GM18867 (cell line): ENCODE measurements around the gene SNRNP200.
A peak's percentile ranks its signal among the peaks of the same experiment; 100 is the strongest.
"Not testable (repeated sequence)": the region's sequence is repeated elsewhere in the genome, so short reads cannot be mapped to it uniquely, and the experiment has no call there.

Source experiments
- ATAC-seq: cut with Tn5 transposase; IDR thresholded peaks from one replicate; pipeline ENCODE4 v1.9.1; 2021; ENCODE audit warnings: mild to moderate bottlenecking, moderate library complexity; ENCODE audit not compliant: unreplicated experiment

The SNRNP200 gene

GRCh38 chr2:96274355-96275056 lies 30.8 kb downstream of the SNRNP200 start:
- ATAC-seq = no peak

- no peak for ATAC-seq
These were observed 31.6 kb downstream of the SNRNP200 start for GRCh38 chr2:96273763-96274162.

DNA sequence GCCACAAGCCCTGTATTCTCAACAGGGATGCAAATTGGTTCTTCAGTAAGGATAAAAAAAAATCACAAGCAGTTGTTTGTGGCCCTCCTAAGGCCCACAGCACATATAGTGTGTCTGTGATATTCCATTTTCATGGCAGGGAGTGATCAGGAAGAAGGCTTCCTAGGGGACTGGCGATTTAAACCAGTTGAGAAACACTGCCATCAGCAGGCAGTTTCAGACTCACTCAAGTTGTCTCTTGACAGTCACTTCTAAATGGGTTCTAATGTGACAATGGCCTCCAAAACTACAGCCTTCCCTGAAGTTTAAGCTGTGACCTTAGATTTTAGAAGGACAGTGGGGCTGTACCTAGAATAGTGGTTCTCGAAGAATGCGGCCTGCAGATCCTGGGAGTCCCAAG lies 33.4 kb downstream of the SNRNP200 start:
- no peak for ATAC-seq

DNA sequence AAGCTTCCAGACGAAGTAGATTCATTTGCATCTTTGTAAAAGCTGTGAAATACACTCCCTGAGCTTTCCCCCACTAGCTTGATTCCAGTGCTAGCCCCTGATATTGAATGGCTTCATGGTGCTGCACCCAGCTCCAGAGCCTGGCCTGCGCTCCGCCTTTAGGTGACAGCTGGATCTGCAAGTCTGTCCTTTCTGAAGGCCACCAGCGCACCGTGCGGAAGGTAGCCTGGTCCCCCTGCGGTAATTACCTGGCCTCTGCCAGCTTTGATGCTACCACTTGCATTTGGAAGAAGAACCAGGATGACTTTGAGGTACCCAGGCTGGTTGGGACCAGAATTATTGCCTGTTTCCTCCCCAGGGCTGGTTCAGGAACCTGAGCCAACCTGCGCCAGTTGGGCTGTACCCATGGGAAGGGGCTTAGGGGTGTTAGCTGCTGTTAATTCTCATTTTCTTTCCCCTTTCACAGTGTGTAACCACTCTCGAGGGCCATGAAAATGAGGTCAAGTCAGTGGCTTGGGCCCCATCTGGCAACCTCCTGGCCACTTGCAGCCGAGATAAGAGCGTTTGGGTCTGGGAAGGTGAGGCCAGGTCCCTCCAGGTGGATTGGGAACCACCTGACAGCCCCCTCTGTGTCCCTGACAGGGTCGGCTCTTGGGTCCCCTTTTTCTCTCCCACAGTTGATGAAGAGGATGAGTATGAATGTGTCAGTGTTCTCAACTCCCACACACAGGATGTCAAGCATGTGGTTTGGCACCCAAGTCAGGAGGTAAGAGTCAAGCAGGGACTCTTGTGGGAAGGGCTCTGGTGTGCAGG lies 38.0 kb downstream of the SNRNP200 start:
- no peak for ATAC-seq

DNA sequence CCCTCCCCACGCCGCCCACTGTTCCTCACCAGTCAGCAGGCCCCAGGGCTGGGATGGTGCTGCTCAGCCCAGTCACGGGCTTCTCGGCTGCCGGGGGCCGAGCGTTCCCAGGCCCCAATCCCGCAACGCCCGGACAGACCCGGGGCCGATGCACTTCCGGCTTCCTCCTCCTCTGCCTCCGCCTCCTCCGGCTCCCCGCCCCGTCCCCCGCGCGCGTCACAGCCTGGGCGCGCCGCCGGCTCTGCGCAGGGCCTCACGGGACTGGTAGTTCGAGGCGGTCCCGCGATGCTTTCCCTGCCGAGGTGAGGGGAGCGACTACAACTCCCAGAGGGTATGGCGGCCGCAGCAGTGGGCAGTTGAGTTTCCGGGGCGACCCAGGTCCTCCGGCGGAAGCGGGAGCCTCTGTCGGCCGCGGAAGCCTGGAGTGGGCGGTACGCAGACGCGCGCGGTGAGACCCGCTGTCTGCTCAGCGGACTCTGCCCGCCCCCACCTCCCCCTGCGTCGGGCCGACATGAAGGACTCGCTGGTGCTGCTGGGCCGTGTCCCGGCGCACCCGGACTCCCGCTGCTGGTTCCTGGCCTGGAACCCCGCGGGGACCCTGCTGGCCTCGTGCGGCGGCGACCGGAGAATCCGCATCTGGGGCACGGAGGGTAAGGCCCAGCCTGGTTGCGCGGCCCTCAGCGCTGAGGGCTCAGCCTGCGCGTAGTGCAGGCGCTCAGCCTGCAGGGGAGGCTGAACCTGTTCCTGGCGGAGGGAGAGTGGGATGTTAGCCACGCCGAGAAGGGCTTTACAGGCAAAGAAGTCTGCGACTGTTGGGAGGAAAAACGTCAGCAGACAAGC lies 39.3 kb downstream of the SNRNP200 start, which contains the start of the genes CIAO1 and TMEM127:
Gene CIAO1 (plus strand): TSS at position 386 of the 840 bp plus-strand sequence. CDS start 126 bp downstream, at position 512.
Gene TMEM127 (minus strand): TSS at position 158 of the 840 bp plus-strand sequence. CDS start 616 bp downstream, outside the sequence.
- peak; percentile 92 for ATAC-seq

GRCh38 chr2:96265349-96265839 lies 40.0 kb downstream of the SNRNP200 start:
- peak; percentile 17 for ATAC-seq

DNA sequence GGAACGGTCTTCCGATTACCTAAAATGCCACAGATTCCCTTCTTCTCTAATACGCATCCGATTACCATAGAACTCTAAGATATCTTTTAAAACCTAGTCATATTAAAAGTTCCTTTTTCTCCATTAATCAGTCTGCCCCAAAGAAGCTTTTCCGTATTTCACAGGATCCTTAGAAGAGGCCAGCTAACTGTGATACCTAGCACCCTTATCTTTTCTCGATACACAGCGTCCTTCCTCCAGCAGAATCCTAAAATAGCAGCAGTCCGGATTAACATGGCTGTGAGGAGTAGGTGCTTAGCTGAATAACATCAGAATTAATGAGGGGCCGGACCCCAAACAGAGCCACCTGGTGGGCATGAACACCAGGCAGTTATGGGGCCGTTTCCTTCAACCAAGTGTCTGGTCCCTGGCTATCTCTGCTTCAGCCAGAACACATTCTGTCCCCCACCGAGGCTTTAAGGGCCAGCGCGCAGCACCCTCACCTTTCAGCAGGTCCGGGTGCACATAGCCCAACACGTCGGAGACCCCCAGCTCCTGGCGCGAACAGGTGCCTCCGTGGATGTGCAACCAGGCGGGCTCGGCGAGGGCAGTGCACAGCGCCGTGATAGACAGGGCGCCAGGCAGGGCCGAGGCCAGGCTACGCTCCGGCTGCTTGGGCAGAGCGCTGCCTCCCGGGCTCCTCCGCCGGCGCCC lies 40.5 kb downstream of the SNRNP200 start:
- ATAC-seq = peak; percentile 9

- no peak for ATAC-seq
These were observed 41.3 kb downstream of the SNRNP200 start for GRCh38 chr2:96264086-96264485.

GRCh38 chr2:96262306-96262705 lies 43.0 kb downstream of the SNRNP200 start:
- ATAC-seq = no peak

DNA sequence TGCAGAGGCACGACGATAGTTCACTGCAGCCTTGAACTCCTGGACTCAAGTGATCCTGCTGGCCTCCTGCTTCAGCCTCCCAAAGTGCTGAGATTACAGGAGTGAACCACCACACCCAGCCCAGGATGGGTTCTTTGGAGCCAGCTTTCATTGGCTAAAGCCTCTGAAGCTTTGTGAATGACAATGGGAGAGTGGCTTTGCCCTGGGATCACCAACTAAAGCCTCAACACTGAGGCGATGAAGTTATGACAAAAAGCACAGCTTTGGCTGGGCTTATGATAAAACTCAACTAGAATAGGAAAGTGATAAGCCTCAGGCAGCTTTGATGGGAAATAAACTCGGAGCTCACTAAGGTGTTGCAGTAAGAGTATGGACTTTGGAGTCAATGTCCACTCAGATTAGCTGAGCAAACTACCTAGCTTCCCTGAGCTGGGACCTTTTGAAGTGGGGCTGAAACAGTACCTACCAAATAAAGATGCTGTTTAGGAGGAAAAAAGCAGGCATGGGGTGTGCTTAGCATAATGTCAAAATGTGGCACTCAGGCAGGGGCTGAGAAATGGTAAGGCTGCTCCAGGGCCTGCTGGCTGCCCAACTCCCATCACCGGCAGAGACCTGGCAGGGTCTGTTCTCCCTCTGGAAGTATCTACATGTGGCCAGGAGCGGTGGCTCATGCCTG lies 43.9 kb downstream of the SNRNP200 start:
- ATAC-seq = no peak

GRCh38 chr2:96260387-96261260 lies 44.7 kb downstream of the SNRNP200 start:
- ATAC-seq = no peak

DNA sequence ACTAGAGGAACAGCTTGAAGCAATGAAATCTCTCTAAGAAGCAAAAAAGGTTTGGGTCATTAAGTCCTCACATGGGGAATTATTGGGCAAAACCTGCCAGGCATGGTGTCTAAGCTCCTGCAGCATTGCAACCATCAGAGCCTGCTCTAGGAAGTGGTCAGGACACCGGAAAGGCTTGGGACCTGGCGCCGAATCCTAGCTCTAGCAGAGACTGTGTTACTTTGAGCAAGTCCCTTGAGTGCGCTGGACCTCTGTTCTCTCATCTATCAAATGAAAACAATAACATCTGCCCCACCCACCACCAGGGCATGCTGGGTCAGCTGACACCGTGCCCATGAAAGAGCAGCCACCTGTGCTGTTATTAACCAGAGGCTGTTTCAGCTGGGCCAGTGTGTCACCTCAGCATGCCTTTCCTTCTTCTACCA lies 45.8 kb downstream of the SNRNP200 start:
- no peak for ATAC-seq

GRCh38 chr2:96258166-96259022 lies 47.0 kb downstream of the SNRNP200 start:
- ATAC-seq = no peak

DNA sequence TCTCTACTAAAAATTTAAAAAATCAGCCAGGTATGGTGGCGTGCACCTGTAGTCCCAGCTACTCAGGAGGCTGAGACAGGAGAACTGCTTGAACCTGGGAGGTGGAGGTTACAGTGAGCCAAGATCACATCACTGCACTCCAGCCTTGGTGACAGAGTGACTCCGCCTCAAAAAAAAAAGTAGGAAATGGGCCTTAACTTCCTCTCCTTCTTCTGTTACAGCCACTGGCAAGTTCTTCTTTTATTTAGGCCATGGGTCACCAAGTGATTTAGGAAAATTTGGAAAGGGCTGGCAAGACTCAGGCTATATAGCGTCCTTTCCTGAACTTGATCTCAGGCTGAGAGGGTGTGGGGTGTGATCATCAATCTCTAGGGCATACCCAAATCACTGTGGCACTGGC lies 47.6 kb downstream of the SNRNP200 start:
- ATAC-seq = not testable (repeated sequence)

GRCh38 chr2:96256611-96257113 lies 48.7 kb downstream of the SNRNP200 start:
- ATAC-seq = no peak

GRCh38 chr2:96254571-96254970 lies 50.8 kb downstream of the SNRNP200 start:
- ATAC-seq = no peak

- ATAC-seq = no peak
These were observed 52.3 kb downstream of the SNRNP200 start for GRCh38 chr2:96253006-96253405.

GRCh38 chr2:96252526-96252925 lies 52.8 kb downstream of the SNRNP200 start:
- no peak for ATAC-seq
